Keratinocyte (primary cell): ENCODE measurements around the gene ARRDC3. TPM values are rescaled to one million over a fixed set of nuclear protein-coding genes. Genes with fewer than 3 reads are reported as not detected.

ENCODE experiments used
- DNase-seq: peaks from one replicate; pipeline ENCODE4 v3.0.0-alpha.2; 2011; ENCODE audit warnings: low read depth, missing footprints, low spot score
- FAIRE-seq: peaks from 2 replicates; lab custom pipeline; 2011; peaks lifted over from hg19 to GRCh38; lab: Jason Lieb, UNC
- H2AFZ ChIP-seq: 2 replicates; pipeline ENCODE4 v1.6.0; 2012; ENCODE audit warnings: low read length, control low read depth, inconsistent platforms; ENCODE audit not compliant: control insufficient read depth
- H3K27ac ChIP-seq: 2 replicates; pipeline ENCODE4 v1.5.1; 2011; ENCODE audit warnings: low read length; ENCODE audit not compliant: control insufficient read depth, insufficient read depth
- H3K27me3 ChIP-seq: 3 replicates; pipeline ENCODE4 v1.6.0; 2011; ENCODE audit warnings: low read length; ENCODE audit not compliant: control insufficient read depth, insufficient read depth; ENCODE audit errors: extremely low read depth
- H3K36me3 ChIP-seq, 2 experiments: 2 replicates in 1 of 2; 3 replicates in 1 of 2; pipeline ENCODE4 v1.5.1; 2011; ENCODE audit warnings: low read length in 2 of 2, mild to moderate bottlenecking in 1 of 2; ENCODE audit not compliant: control insufficient read depth in 2 of 2, insufficient read depth in 2 of 2; ENCODE audit errors: extremely low read depth in 1 of 2
- H3K4me1 ChIP-seq: 3 replicates; pipeline ENCODE4 v1.5.1; 2011; ENCODE audit warnings: low read length; ENCODE audit not compliant: control insufficient read depth, insufficient read depth; ENCODE audit errors: extremely low read depth
- H3K4me2 ChIP-seq: 3 replicates; pipeline ENCODE4 v1.6.0; 2011; ENCODE audit warnings: low read depth, low read length; ENCODE audit not compliant: control insufficient read depth, insufficient read depth; ENCODE audit errors: extremely low read depth
- H3K4me3 ChIP-seq, 3 experiments: fragments of 200-600 bp in 1 of 3; sonication (generic) in 1 of 3; 2 replicates in 2 of 3; 3 replicates in 1 of 3; pipeline ENCODE4 v1.5.1; 2011 to 2016; ENCODE audit warnings: low read length in 3 of 3, mild to moderate bottlenecking in 3 of 3, control low read depth in 2 of 3, inconsistent platforms in 1 of 3, low read depth in 1 of 3, mixed read lengths in 1 of 3, mixed run types in 1 of 3, moderate library complexity in 1 of 3; ENCODE audit not compliant: control insufficient read depth in 2 of 3, insufficient read depth in 2 of 3; ENCODE audit errors: extremely low read depth in 1 of 3
- H3K79me2 ChIP-seq: 2 replicates; pipeline ENCODE4 v1.6.0; 2012; ENCODE audit warnings: low read length; ENCODE audit not compliant: control insufficient read depth, insufficient read depth
- H3K9ac ChIP-seq: 3 replicates; pipeline ENCODE4 v1.6.0; 2011; ENCODE audit warnings: low read length; ENCODE audit not compliant: control insufficient read depth, insufficient read depth; ENCODE audit errors: extremely low read depth
- H3K9me1 ChIP-seq: 3 replicates; pipeline ENCODE4 v1.6.0; 2011; ENCODE audit warnings: low read length; ENCODE audit not compliant: control insufficient read depth, insufficient read depth; ENCODE audit errors: extremely low read depth
- H3K9me3 ChIP-seq: 2 replicates; pipeline ENCODE4 v1.5.1; 2012; ENCODE audit warnings: low read depth, low read length; ENCODE audit not compliant: control insufficient read depth
- H4K20me1 ChIP-seq: 3 replicates; pipeline ENCODE4 v1.6.0; 2011; ENCODE audit warnings: low read length; ENCODE audit not compliant: control insufficient read depth, insufficient read depth; ENCODE audit errors: extremely low read depth
- EZH2 ChIP-seq: IDR thresholded peaks from one replicate; pipeline ENCODE4 v1.6.1; 2012; ENCODE audit warnings: inconsistent platforms, mild to moderate bottlenecking, low read length, moderate library complexity
- dilution Hi-C: fragments of 300-500 bp; cut with MboI; formaldehyde crosslinking; loops from one replicate; pipeline ENCODE4 v1.7.0; 2020; ENCODE audit warnings: low sequenced_read_pairs; ENCODE audit not compliant: extremely low pct_ligation_motif_present
- polyA plus RNA-seq, 5 experiments: library from polyadenylated mRNA; depleted of rRNA in 3 of 5; stranded (reverse) in 3 of 5; stranded (forward) in 1 of 5; unstranded in 1 of 5; fragments of >200 nt; gene quantifications; 1 replicate in 1 of 5; 2 replicates in 3 of 5; 3 replicates in 1 of 5; pipeline versions ENCODE4 v1.2.1 to v1.2.3, GENCODE V29; 2011 to 2012; ENCODE audit warnings: missing spikeins in 2 of 5, low read depth in 1 of 5, low replicate concordance in 1 of 5
- TF ChIP-seq, protein P1 (sequence below), 3 experiments: IDR thresholded peaks in 1 of 3; conservative IDR thresholded peaks in 1 of 3; optimal IDR thresholded peaks in 1 of 3; 2 replicates in 2 of 3; 3 replicates in 1 of 3; pipeline versions ENCODE3 to v1.5.1; 2011; ENCODE audit warnings: low read length in 3 of 3, mild to moderate bottlenecking in 3 of 3, moderate library complexity in 2 of 3, control low read depth in 1 of 3, inconsistent platforms in 1 of 3; ENCODE audit not compliant: insufficient read depth in 2 of 3; ENCODE audit errors: extremely low read depth in 1 of 3

Gene ARRDC3
- polyA plus RNA-seq, 1 donor (not counting 4 experiments of a cell fraction or from before 2014, with no cell fraction given) = 8.9 TPM

DNA sequence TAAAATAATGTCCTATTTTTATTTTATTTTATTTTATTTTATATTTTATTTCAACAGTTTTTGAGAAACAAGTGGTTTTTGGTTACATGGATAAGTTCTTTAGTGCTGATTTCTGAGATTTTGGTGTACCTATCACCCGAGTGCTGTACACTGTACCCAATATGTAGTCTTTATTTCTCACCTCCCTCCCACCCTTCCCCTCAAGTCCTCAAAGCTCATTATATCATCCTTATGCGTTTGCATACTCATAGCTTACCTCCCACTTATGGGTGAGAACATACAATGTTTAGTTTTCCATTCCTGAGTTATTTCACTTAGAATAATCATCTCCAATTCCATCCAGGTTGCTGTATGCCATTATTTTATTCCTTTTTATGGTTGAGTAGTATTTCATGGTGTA is 63.5 kb downstream of the ARRDC3 start:
- H3K27me3 ChIP-seq = no peaks in the 10 kb centered on the region
- H3K4me3 ChIP-seq = no peak overlapping the region
- H3K79me2 ChIP-seq = no peaks in the 10 kb centered on the region
- no peak overlapping the region for H3K27ac ChIP-seq
- dilution Hi-C loops = no loop called here
- H2AFZ ChIP-seq = no peak overlapping the region
- no peaks in the 10 kb centered on the region for H3K4me1 ChIP-seq
- H3K9me1 ChIP-seq = no peaks in the 10 kb centered on the region
- FAIRE-seq (no peak), DNase-seq (no peak)
- no peak overlapping the region for H3K9ac ChIP-seq
- no peak overlapping the region for H3K4me2 ChIP-seq
- H3K36me3 ChIP-seq = no peaks in the 10 kb centered on the region
- TF ChIP-seq, protein P1, sequence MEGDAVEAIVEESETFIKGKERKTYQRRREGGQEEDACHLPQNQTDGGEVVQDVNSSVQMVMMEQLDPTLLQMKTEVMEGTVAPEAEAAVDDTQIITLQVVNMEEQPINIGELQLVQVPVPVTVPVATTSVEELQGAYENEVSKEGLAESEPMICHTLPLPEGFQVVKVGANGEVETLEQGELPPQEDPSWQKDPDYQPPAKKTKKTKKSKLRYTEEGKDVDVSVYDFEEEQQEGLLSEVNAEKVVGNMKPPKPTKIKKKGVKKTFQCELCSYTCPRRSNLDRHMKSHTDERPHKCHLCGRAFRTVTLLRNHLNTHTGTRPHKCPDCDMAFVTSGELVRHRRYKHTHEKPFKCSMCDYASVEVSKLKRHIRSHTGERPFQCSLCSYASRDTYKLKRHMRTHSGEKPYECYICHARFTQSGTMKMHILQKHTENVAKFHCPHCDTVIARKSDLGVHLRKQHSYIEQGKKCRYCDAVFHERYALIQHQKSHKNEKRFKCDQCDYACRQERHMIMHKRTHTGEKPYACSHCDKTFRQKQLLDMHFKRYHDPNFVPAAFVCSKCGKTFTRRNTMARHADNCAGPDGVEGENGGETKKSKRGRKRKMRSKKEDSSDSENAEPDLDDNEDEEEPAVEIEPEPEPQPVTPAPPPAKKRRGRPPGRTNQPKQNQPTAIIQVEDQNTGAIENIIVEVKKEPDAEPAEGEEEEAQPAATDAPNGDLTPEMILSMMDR (optimal IDR thresholded peaks at IDR 0.05 in 1 of 3, IDR thresholded peaks at IDR 0.05 in 1 of 3, conservative IDR thresholded peaks at IDR 0.05 in 1 of 3; ENCODE audit: extremely low read depth in 1 of 3, insufficient read depth in 2 of 3, low read length in 3 of 3) = no peak
- no peak for TF ChIP-seq EZH2
- no peaks in the 10 kb centered on the region for H3K9me3 ChIP-seq
- H4K20me1 ChIP-seq = no peaks in the 10 kb centered on the region

DNA sequence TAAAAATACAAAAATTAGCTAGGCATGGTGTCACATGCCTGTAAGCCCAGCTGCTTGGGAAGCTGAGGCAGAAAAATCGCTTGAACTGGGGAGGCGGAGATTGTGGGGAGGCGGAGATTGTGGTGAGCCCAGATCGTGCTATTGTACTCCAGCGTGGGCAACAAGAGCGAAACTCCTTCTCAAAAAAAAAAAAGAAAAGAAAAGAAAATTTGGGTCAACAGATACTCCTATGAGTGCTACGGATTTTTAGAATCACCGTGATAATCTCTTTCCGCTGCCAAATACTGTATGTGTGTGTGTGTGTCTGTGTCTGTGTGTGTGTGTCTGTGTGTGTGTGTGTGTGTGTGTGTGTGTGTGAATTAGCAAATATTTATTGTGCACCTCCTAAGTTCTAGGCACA is 64.4 kb downstream of the ARRDC3 start:
- DNase-seq (no peak), FAIRE-seq (no peak)
- Histone ChIP-seq H3K27ac (no peak overlapping the region), H3K36me3 (no peaks in the 10 kb centered on the region), H3K27me3 (no peaks in the 10 kb centered on the region), H3K4me1 (peaks cover 9% of the 10 kb centered on the region), H3K9ac (no peak overlapping the region), H4K20me1 (no peaks in the 10 kb centered on the region), H3K4me2 (no peak overlapping the region), H2AFZ (no peak overlapping the region), H3K79me2 (no peaks in the 10 kb centered on the region), H3K4me3 (no peak overlapping the region), H3K9me3 (no peaks in the 10 kb centered on the region), H3K9me1 (no peaks in the 10 kb centered on the region)
- TF ChIP-seq, protein P1 (optimal IDR thresholded peaks at IDR 0.05 in 1 of 3, IDR thresholded peaks at IDR 0.05 in 1 of 3, conservative IDR thresholded peaks at IDR 0.05 in 1 of 3; ENCODE audit: extremely low read depth in 1 of 3, insufficient read depth in 2 of 3, low read length in 3 of 3) = no peak
- TF ChIP-seq EZH2 = no peak
- dilution Hi-C loops = no loop called here
